ENCODE results near the gene ATP5MG. TPM values are rescaled to one million over a fixed set of nuclear protein-coding genes. Genes with fewer than 3 reads are reported as not detected.

ATP5MG gene
- total and polyA plus RNA-seq, 2 of the 4 experiments (the other 2 are of a cell fraction), result 144 to 219 TPM

DNA sequence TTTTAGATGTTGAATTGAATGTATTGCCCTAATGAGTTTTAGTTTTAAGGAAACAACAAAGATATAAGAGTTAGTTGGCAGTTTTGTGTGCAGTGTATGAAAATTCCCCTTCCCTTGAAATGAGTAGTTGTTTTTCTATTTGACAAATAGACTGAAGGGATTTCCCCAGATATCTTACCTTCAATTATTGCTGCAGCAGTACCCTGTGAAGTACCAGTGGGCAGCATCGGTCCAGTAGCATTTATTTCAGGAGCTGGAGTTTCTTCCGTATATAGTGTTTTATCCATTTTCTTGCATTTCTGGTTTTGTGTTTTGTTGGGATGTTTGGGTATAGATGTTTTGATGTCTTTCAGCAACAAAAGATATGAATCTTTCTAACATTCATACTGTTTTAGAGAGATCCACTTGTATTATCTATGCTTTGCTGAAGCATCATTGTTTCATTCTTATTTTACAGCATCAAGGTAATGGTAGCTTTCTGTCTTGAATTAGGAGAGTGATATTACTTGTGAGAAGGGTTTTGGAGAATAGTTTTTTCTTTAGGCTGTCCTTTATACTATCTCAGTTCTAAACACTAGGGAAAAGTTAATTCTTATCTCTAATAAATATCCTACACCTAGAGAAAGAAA is 42.3 kb downstream of the ATP5MG start:
- POLR2A ChIA-PET (ENCODE audit: unreplicated experiment), result no interaction called here

More for the DNA sequence above, 42.3 kb downstream of the ATP5MG start:
- Histone ChIP-seq H3K18ac (ENCODE audit: low read depth, low read length) (no peak overlapping the region), H2AFZ (replicated peaks; ENCODE audit: low read length, poor library complexity) (no peak overlapping the region), H3K14ac (replicated peaks; ENCODE audit: low read depth, low read length) (no peak overlapping the region), H3K4ac (ENCODE audit: low read depth, low read length) (no peak overlapping the region), H3K4me1 (ENCODE audit: control insufficient read depth, insufficient read depth, low read length) (peaks cover 8% of the 10 kb centered on the region), H3K4me2 (ENCODE audit: low read depth, low read length) (no peak overlapping the region), H3K56ac (ENCODE audit: extremely low read depth, insufficient read depth, low read length) (no peak overlapping the region), H3K9me1 (ENCODE audit: insufficient read depth, low read length) (peaks cover 5% of the 10 kb centered on the region; the same call in 1 of the 2 replicates), H2BK20ac (ENCODE audit: low read depth, low read length) (no peak overlapping the region), H4K5ac (ENCODE audit: low read depth, low read length) (no peak overlapping the region), H2AK5ac (ENCODE audit: low read depth, low read length) (no peak overlapping the region), H2BK15ac (ENCODE audit: low read depth, low read length) (no peak overlapping the region), H4K8ac (ENCODE audit: low read depth in 2 of 2, low read length in 2 of 2) (no peak overlapping the region), H2AK9ac (replicated peaks; ENCODE audit: low read depth, low read length, poor library complexity) (no peak overlapping the region), H2BK5ac (ENCODE audit: low read depth, low read length, poor library complexity, severe bottlenecking) (no peak overlapping the region), H3K27ac (ENCODE audit: insufficient read depth, low read length) (no peak overlapping the region), H3K9ac (ENCODE audit: low read depth, low read length) (no peak overlapping the region), H3K23ac (ENCODE audit: low read depth, low read length) (no peak overlapping the region), H3K4me3 (ENCODE audit: insufficient read depth, low read depth, low read length) (no peak overlapping the region), H3K9me3 (ENCODE audit: control insufficient read depth, insufficient read depth, low read length) (no peaks in the 10 kb centered on the region), H3K79me1 (ENCODE audit: low read depth in 1 of 2, low read length in 2 of 2) (peaks cover 12 to 73% of the 10 kb centered on the region in 2 experiments), H4K91ac (ENCODE audit: insufficient read depth, low read depth, low read length) (no peak overlapping the region), H4K20me1 (ENCODE audit: insufficient read depth, low read length) (peaks cover 84% of the 10 kb centered on the region), H2BK120ac (ENCODE audit: low read depth, low read length) (no peak overlapping the region), H3K36me3 (ENCODE audit: control insufficient read depth, insufficient read depth, low read length) (0 out of 2 replicates have a peak, but pooled peaks cover 2% of the 10 kb centered on the region), H3K27me3 (ENCODE audit: control insufficient read depth, insufficient read depth, low read length) (no peaks in the 10 kb centered on the region)
- intact Hi-C loops (cut with micrococcal nuclease), result no loop called here
- no TSS peak for BruUV-seq (replicated peaks)
- TF ChIP-seq, protein P1, sequence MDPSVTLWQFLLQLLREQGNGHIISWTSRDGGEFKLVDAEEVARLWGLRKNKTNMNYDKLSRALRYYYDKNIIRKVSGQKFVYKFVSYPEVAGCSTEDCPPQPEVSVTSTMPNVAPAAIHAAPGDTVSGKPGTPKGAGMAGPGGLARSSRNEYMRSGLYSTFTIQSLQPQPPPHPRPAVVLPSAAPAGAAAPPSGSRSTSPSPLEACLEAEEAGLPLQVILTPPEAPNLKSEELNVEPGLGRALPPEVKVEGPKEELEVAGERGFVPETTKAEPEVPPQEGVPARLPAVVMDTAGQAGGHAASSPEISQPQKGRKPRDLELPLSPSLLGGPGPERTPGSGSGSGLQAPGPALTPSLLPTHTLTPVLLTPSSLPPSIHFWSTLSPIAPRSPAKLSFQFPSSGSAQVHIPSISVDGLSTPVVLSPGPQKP (IDR thresholded peaks at IDR 0.05; ENCODE audit: borderline replicate concordance, low read depth, low read length), result no peak
- no peak for TF ChIP-seq CHD1 (IDR thresholded peaks at IDR 0.05; ENCODE audit: low read depth, low read length)
- no peak for TF ChIP-seq MXI1 (IDR thresholded peaks at IDR 0.05; ENCODE audit: borderline replicate concordance, low read depth, low read length)
- TF ChIP-seq MAFK (IDR thresholded peaks at IDR 0.05; ENCODE audit: low read depth, low read length), result no peak
- TF ChIP-seq POLR2A (IDR thresholded peaks at IDR 0.05; ENCODE audit: low read depth, low read length), result no peak
- no peak for TF ChIP-seq FOS (IDR thresholded peaks at IDR 0.05; ENCODE audit: low read depth, low read length)
- no peak for TF ChIP-seq MAZ (IDR thresholded peaks at IDR 0.05; ENCODE audit: borderline replicate concordance, low read depth, low read length)
- TF ChIP-seq RAD21 (IDR thresholded peaks at IDR 0.05; ENCODE audit: low read length), result no peak
- TF ChIP-seq RFX5 (IDR thresholded peaks at IDR 0.05; ENCODE audit: low read depth, low read length), result no peak
- no peak for TF ChIP-seq SMC3 (IDR thresholded peaks at IDR 0.05; ENCODE audit: low read depth, low read length)
- TF ChIP-seq BHLHE40 (IDR thresholded peaks at IDR 0.05; ENCODE audit: low read depth, low read length), result no peak
- TF ChIP-seq RCOR1 (IDR thresholded peaks at IDR 0.05; ENCODE audit: insufficient replicate concordance, low read length), result no peak
- TF ChIP-seq, protein P2, sequence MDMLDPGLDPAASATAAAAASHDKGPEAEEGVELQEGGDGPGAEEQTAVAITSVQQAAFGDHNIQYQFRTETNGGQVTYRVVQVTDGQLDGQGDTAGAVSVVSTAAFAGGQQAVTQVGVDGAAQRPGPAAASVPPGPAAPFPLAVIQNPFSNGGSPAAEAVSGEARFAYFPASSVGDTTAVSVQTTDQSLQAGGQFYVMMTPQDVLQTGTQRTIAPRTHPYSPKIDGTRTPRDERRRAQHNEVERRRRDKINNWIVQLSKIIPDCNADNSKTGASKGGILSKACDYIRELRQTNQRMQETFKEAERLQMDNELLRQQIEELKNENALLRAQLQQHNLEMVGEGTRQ (IDR thresholded peaks at IDR 0.05; ENCODE audit: low read depth, low read length), result no peak
- TF ChIP-seq CEBPB (IDR thresholded peaks at IDR 0.05; ENCODE audit: low read depth, low read length), result no peak
- TF ChIP-seq NFE2L2 (IDR thresholded peaks at IDR 0.05; ENCODE audit: low read depth, low read length), result no peak
- TF ChIP-seq, protein P3, sequence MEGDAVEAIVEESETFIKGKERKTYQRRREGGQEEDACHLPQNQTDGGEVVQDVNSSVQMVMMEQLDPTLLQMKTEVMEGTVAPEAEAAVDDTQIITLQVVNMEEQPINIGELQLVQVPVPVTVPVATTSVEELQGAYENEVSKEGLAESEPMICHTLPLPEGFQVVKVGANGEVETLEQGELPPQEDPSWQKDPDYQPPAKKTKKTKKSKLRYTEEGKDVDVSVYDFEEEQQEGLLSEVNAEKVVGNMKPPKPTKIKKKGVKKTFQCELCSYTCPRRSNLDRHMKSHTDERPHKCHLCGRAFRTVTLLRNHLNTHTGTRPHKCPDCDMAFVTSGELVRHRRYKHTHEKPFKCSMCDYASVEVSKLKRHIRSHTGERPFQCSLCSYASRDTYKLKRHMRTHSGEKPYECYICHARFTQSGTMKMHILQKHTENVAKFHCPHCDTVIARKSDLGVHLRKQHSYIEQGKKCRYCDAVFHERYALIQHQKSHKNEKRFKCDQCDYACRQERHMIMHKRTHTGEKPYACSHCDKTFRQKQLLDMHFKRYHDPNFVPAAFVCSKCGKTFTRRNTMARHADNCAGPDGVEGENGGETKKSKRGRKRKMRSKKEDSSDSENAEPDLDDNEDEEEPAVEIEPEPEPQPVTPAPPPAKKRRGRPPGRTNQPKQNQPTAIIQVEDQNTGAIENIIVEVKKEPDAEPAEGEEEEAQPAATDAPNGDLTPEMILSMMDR (conservative IDR thresholded peaks at IDR 0.05; ENCODE audit: low read depth, low read length), result no peak
- DNase-seq (no peak), ATAC-seq (ENCODE audit: low read depth) (no peak)
- dilution Hi-C loops (cut with HindIII; ENCODE audit: low sequenced_read_pairs, unreplicated experiment), result no loop called here
- no CpG with 5 or more reads among the region's 2 CpGs for WGBS, 2 experiments (ENCODE audit: extremely low coverage in 2 of 2, insufficient read length in 1 of 2)
- CTCF ChIA-PET, result no interaction called here
- in situ Hi-C loops (cut with MboI; ENCODE audit: low sequenced_read_pairs), result no loop called here
